PC-3 (cell line): Measurements from ENCODE around the gene DCUN1D5. TPM values are rescaled to one million over a fixed set of nuclear protein-coding genes. Genes with fewer than 3 reads are reported as not detected.

Source experiments
- ATAC-seq: fragments of 200-7000 bp; cut with Tn5 transposase; 2 replicates; pipeline ENCODE4 v1.9.1; 2020; ENCODE audit warnings: mild to moderate bottlenecking, moderate library complexity
- BruUV-seq: library from RNA; stranded (reverse); fragments of 400-500 nt; replicated peaks from 2 replicates; lab custom pipeline; 2021; lab: Mats Ljungman, UMichigan
- CTCF ChIA-PET: fragments of 300-600 bp; sonication (Branson Sonifier 250); formaldehyde crosslinking; loops from one replicate; lab custom pipeline; 2022; ENCODE audit warnings: antibody characterized with exemption; lab: Charles Lee
- POLR2A ChIA-PET: fragments of 300-600 bp; sonication (Branson Sonifier 250); formaldehyde crosslinking; loops from one replicate; lab custom pipeline; 2022; ENCODE audit warnings: antibody characterized with exemption; ENCODE audit not compliant: unreplicated experiment; lab: Charles Lee
- DNase-seq: peaks from one replicate; pipeline ENCODE4 v3.0.0-alpha.2; 2015
- H2AFZ ChIP-seq: fragments of 300-600 bp; sonication (generic); 2 replicates; pipeline ENCODE4 v1.6.0; 2016; ENCODE audit warnings: antibody characterized with exemption, low read length
- H3F3A ChIP-seq: fragments of 300-600 bp; sonication (generic); one replicate; pipeline ENCODE4 v1.6.0; 2017; ENCODE audit warnings: antibody characterized with exemption, low read length, control low read depth, mild to moderate bottlenecking; ENCODE audit not compliant: unreplicated experiment
- H3K27ac ChIP-seq: fragments of 300-600 bp; sonication (generic); 2 replicates; pipeline ENCODE4 v1.5.1; 2016; ENCODE audit warnings: mild to moderate bottlenecking, low read length
- H3K27me3 ChIP-seq: fragments of 300-600 bp; sonication (generic); 2 replicates; pipeline ENCODE4 v1.6.1; 2016; ENCODE audit warnings: low read length, mixed read lengths
- H3K36me3 ChIP-seq: fragments of 300-600 bp; sonication (generic); 2 replicates; pipeline ENCODE4 v1.6.1; 2016; ENCODE audit warnings: low read depth, mixed run types, low read length, mixed read lengths
- H3K4me1 ChIP-seq: fragments of 300-600 bp; sonication (generic); 2 replicates; pipeline ENCODE4 v1.5.1; 2016; ENCODE audit warnings: low read length; ENCODE audit not compliant: insufficient read depth
- H3K4me2 ChIP-seq: fragments of 300-600 bp; sonication (generic); 2 replicates; pipeline ENCODE4 v1.6.0; 2016; ENCODE audit warnings: low read length
- H3K4me3 ChIP-seq: fragments of 300-600 bp; sonication (generic); 2 replicates; pipeline ENCODE4 v1.5.1; 2016; ENCODE audit warnings: mild to moderate bottlenecking, low read length, mixed read lengths
- H3K79me2 ChIP-seq: fragments of 300-600 bp; sonication (generic); 2 replicates; pipeline ENCODE4 v1.6.1; 2017; ENCODE audit warnings: low read length, mixed read lengths
- H3K9ac ChIP-seq: fragments of 300-600 bp; sonication (generic); 2 replicates; pipeline ENCODE4 v1.6.0; 2016; ENCODE audit warnings: mild to moderate bottlenecking, low read length
- H3K9me2 ChIP-seq: fragments of 300-600 bp; sonication (generic); replicated peaks from 2 replicates; pipeline ENCODE4 v1.6.1; 2016; ENCODE audit warnings: mixed run types, low read length, mixed read lengths
- H3K9me3 ChIP-seq: fragments of 300-600 bp; sonication (generic); 2 replicates; pipeline ENCODE4 v1.6.1; 2016; ENCODE audit warnings: low read length, mixed read lengths
- H4K20me1 ChIP-seq: fragments of 300-600 bp; sonication (generic); 2 replicates; pipeline ENCODE4 v1.6.1; 2016; ENCODE audit warnings: low read length, mixed read lengths
- EZH2 ChIP-seq: fragments of 300-600 bp; sonication (generic); IDR thresholded peaks from one replicate; pipeline ENCODE4 v1.6.1; 2017; ENCODE audit warnings: antibody characterized with exemption, mild to moderate bottlenecking, low read length; ENCODE audit not compliant: unreplicated experiment
- EZH2phosphoT487 ChIP-seq: fragments of 300-600 bp; sonication (generic); IDR thresholded peaks from 2 replicates; pipeline ENCODE4 v1.6.1; 2018; ENCODE audit warnings: mild to moderate bottlenecking, antibody characterized with exemption, low read length, borderline replicate concordance
- intact Hi-C: fragments of 100-400 bp; cut with micrococcal nuclease; formaldehyde crosslinking; loops from 2 replicates; pipeline ENCODE4 v1.9.0; 2023
- total RNA-seq: library from RNA; depleted of rRNA; stranded (reverse); fragments of >200 nt; gene quantifications from 2 replicates; pipeline ENCODE4 v1.2.3, GENCODE V29; 2014
- TF ChIP-seq, protein P1 (sequence below): fragments of 300-600 bp; sonication (generic); conservative IDR thresholded peaks from 2 replicates; pipeline ENCODE4 v1.5.1; 2017; ENCODE audit warnings: antibody characterized with exemption, low read depth, mild to moderate bottlenecking, low read length

Gene DCUN1D5
- total RNA-seq, 1 experiment from 2014 or later: 206 TPM

DNA sequence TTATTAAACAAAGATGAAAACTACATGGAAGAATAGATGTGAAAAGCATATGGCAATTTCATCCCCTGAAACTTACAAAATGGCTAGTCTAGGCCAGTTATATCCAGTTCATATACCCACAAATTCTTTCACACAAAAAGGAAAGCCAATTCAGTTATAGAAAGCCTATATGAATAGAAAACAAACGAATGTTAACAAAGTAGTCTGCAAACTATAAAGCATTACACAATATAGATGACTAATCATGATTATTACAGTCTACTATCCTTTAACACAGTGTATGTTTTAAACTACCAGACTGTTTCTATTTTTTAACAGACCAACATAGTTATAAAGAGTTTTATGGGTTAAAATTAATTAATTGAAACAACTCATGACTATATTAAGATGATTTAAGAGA, 12.1 kb downstream of the DCUN1D5 start:
- H3K9ac ChIP-seq: no peak overlapping the region
- peak; percentile 77 for ATAC-seq
- TF ChIP-seq EZH2phosphoT487: no peak
- TF ChIP-seq, protein P1, sequence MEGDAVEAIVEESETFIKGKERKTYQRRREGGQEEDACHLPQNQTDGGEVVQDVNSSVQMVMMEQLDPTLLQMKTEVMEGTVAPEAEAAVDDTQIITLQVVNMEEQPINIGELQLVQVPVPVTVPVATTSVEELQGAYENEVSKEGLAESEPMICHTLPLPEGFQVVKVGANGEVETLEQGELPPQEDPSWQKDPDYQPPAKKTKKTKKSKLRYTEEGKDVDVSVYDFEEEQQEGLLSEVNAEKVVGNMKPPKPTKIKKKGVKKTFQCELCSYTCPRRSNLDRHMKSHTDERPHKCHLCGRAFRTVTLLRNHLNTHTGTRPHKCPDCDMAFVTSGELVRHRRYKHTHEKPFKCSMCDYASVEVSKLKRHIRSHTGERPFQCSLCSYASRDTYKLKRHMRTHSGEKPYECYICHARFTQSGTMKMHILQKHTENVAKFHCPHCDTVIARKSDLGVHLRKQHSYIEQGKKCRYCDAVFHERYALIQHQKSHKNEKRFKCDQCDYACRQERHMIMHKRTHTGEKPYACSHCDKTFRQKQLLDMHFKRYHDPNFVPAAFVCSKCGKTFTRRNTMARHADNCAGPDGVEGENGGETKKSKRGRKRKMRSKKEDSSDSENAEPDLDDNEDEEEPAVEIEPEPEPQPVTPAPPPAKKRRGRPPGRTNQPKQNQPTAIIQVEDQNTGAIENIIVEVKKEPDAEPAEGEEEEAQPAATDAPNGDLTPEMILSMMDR: no peak
- TF ChIP-seq EZH2: no peak
- no peaks in the 10 kb centered on the region for H3F3A ChIP-seq
- H3K79me2 ChIP-seq: peaks cover 62% of the 10 kb centered on the region
- no peaks in the 10 kb centered on the region for H3K9me2 ChIP-seq
- H3K27ac ChIP-seq: no peak overlapping the region
- no peak overlapping the region for H2AFZ ChIP-seq
- peak; percentile 60 for DNase-seq
- no peak overlapping the region for H3K4me3 ChIP-seq
- ChIA-PET CTCF (no interaction called here), POLR2A (no interaction called here)
- 0 out of 2 replicates have a peak, but pooled peaks cover 14% of the 10 kb centered on the region for H4K20me1 ChIP-seq
- no TSS peak for BruUV-seq
- peaks cover 83% of the 10 kb centered on the region for H3K36me3 ChIP-seq
- intact Hi-C loops: no loop called here
- no peaks in the 10 kb centered on the region for H3K9me3 ChIP-seq
- 0 out of 2 replicates have a peak overlapping the region, but pooled peaks have one; percentile 14 for H3K4me2 ChIP-seq
- H3K4me1 ChIP-seq: peaks cover 12% of the 10 kb centered on the region
- H3K27me3 ChIP-seq: no peaks in the 10 kb centered on the region

DNA sequence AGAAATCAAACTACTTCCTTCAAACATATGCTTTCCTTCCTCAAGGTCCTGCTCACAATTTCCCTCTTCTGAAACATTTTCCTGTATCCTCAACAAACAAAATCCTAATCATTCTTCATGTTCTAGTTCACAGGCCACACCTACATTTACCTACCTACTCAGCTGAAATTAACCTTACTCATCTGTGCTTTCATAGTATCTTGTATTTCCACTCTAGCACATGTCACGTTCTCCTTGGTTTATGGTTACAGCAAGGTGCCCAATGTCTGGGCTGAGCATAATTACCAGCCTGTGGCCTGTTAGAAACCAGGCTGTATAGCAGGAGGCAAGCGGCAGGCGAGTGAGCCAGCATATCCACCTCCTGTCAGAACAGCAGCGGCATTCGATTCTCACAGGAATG, 13.2 kb downstream of the DCUN1D5 start:
- peaks cover 73% of the 10 kb centered on the region for H3K36me3 ChIP-seq
- H3K79me2 ChIP-seq: peaks cover 57% of the 10 kb centered on the region
- no peaks in the 10 kb centered on the region for H3K9me3 ChIP-seq
- H3K27me3 ChIP-seq: no peaks in the 10 kb centered on the region
- DNase-seq (no peak), ATAC-seq (no peak)
- no peaks in the 10 kb centered on the region for H3K9me2 ChIP-seq
- no peaks in the 10 kb centered on the region for H3F3A ChIP-seq
- H3K9ac ChIP-seq: no peak overlapping the region
- H3K27ac ChIP-seq: no peak overlapping the region
- POLR2A ChIA-PET: no interaction called here
- 0 out of 2 replicates have a peak, but pooled peaks cover 8% of the 10 kb centered on the region for H4K20me1 ChIP-seq
- H3K4me3 ChIP-seq: no peak overlapping the region
- no peak overlapping the region for H3K4me2 ChIP-seq
- CTCF ChIA-PET: no interaction called here
- H2AFZ ChIP-seq: no peak overlapping the region
- no TSS peak for BruUV-seq
- H3K4me1 ChIP-seq: peaks cover 12% of the 10 kb centered on the region
- TF ChIP-seq EZH2phosphoT487 (no peak), EZH2 (no peak)
- TF ChIP-seq, protein P1: no peak
- intact Hi-C loops: no loop called here

DNA sequence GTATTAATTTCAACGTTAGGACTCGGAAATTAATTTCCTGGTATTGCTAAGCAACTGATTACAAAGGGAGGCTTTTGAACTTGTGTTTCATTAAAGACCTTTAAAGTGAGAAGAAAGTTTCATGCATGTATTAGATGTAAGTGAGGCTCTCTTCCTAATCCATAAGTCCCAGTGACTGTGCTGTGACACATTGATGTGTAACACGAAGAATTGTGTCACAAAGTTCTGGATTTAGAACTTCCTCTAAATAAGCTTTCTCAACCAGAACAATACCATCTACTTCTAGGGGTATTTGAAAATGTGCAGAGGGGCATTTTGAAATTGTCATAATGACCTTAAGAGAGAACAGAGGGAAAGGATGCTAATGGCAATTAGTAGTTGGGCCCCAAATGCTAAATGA, 14.4 kb downstream of the DCUN1D5 start:
- H3K27me3 ChIP-seq: no peaks in the 10 kb centered on the region
- H3K4me2 ChIP-seq: no peak overlapping the region
- H3K27ac ChIP-seq: no peak overlapping the region
- intact Hi-C loops: no loop called here
- peaks cover 62% of the 10 kb centered on the region for H3K36me3 ChIP-seq
- no peak overlapping the region for H3K4me3 ChIP-seq
- ChIA-PET POLR2A (no interaction called here), CTCF (no interaction called here)
- H3K9me2 ChIP-seq: no peaks in the 10 kb centered on the region
- H4K20me1 ChIP-seq: 0 out of 2 replicates have a peak, but pooled peaks cover 5% of the 10 kb centered on the region
- H3K9me3 ChIP-seq: no peaks in the 10 kb centered on the region
- H3F3A ChIP-seq: no peaks in the 10 kb centered on the region
- H3K4me1 ChIP-seq: peaks cover 12% of the 10 kb centered on the region
- H2AFZ ChIP-seq: no peak overlapping the region
- no peak for ATAC-seq
- no peak for DNase-seq
- TF ChIP-seq EZH2 (no peak), EZH2phosphoT487 (no peak)
- TF ChIP-seq, protein P1: no peak
- BruUV-seq: no TSS peak
- H3K9ac ChIP-seq: no peak overlapping the region
- peaks cover 54% of the 10 kb centered on the region for H3K79me2 ChIP-seq
